K562 (cell line): ENCODE data around the gene MEGF11. TPM values are rescaled to one million over a fixed set of nuclear protein-coding genes. Genes with fewer than 3 reads are reported as not detected.
A peak's percentile ranks its signal among the peaks of the same experiment; 100 is the strongest.

Experiments used
- ATAC-seq: fragments of 200-7000 bp; cut with Tn5 transposase; 3 replicates; pipeline ENCODE4 v1.9.1; 2020; ENCODE audit warnings: moderate library complexity
- BruUV-seq: library from RNA; stranded (reverse); fragments of 400-500 nt; replicated peaks from 2 replicates; lab custom pipeline; 2021; lab: Mats Ljungman, UMichigan
- CTCF ChIA-PET: fragments of 300-600 bp; formaldehyde crosslinking; extraction: SDS; loops from one replicate; lab custom pipeline; 2021; ENCODE audit warnings: low intra/inter-chr PET ratio; lab: Yijun Ruan, JAX
- POLR2A ChIA-PET: fragments of 300-600, 350-650 bp; sonication (Branson Sonifier 250); formaldehyde crosslinking; extraction: SDS; loops from one replicate; lab custom pipeline; 2021; ENCODE audit warnings: antibody characterized with exemption, inconsistent platforms; lab: Yijun Ruan, JAX
- DNase-seq, 4 experiments: peaks; one replicate each; pipeline versions ENCODE4 v3.0.0 to v3.0.0-alpha.2; 2011 to 2018; ENCODE audit warnings: low spot score in 3 of 4, mixed read lengths in 3 of 4; ENCODE audit errors: extremely low read depth in 1 of 4
- FAIRE-seq: peaks from 2 replicates; lab custom pipeline; 2011; peaks lifted over from hg19 to GRCh38; lab: Jason Lieb, UNC
- H2AFZ ChIP-seq: 2 replicates; pipeline ENCODE4 v1.6.0; 2011; ENCODE audit warnings: low read depth, low read length, control low read depth, inconsistent platforms
- H3K27ac ChIP-seq: fragments of 200-600 bp; 3 replicates; pipeline ENCODE4 v1.8.0; 2011; ENCODE audit warnings: low read depth, mild to moderate bottlenecking, control low read depth, inconsistent platforms, low read length, moderate library complexity, mixed read lengths; ENCODE audit errors: extremely low read depth
- H3K27me3 ChIP-seq, 2 experiments: fragments of 300-600 bp in 1 of 2; 2 replicates in 1 of 2; 3 replicates in 1 of 2; pipeline versions ENCODE4 v1.6.0 to v1.8.0; 2011; ENCODE audit warnings: inconsistent platforms in 2 of 2, low read length in 2 of 2, mild to moderate bottlenecking in 1 of 2, mixed read lengths in 1 of 2, moderate library complexity in 1 of 2; ENCODE audit not compliant: control insufficient read depth in 2 of 2, insufficient read depth in 2 of 2
- H3K36me3 ChIP-seq: fragments of 300-600 bp; 3 replicates; pipeline ENCODE4 v1.8.0; 2011; ENCODE audit warnings: mild to moderate bottlenecking, low read length, inconsistent platforms; ENCODE audit not compliant: control insufficient read depth, insufficient read depth
- H3K4me1 ChIP-seq, 2 experiments: fragments of 200-600 bp in 1 of 2; replicated peaks in 1 of 2; 2 replicates in 1 of 2; 3 replicates in 1 of 2; pipeline versions ENCODE4 v1.5.1 to v1.8.0; 2011; ENCODE audit warnings: inconsistent platforms in 2 of 2, low read length in 2 of 2, mild to moderate bottlenecking in 1 of 2, mixed read lengths in 1 of 2, moderate library complexity in 1 of 2; ENCODE audit not compliant: control insufficient read depth in 2 of 2, insufficient read depth in 2 of 2
- H3K4me2 ChIP-seq: 2 replicates; pipeline ENCODE4 v1.6.1; 2011; ENCODE audit warnings: low read length, control low read depth, inconsistent platforms, mixed read lengths; ENCODE audit not compliant: insufficient read depth
- H3K4me3 ChIP-seq: fragments of 200-600 bp; sonication (generic), shearing (Covaris generic); 2 replicates; pipeline ENCODE4 v1.5.1; 2016; ENCODE audit warnings: control low read depth, inconsistent platforms
- H3K79me2 ChIP-seq: fragments of 200-600 bp; 3 replicates; pipeline ENCODE4 v1.8.0; 2011; ENCODE audit warnings: low read length, inconsistent platforms; ENCODE audit not compliant: control insufficient read depth, insufficient read depth
- H3K9ac ChIP-seq, 2 experiments: 2 replicates each; pipeline versions ENCODE4 v1.6.0 to v1.6.1; 2011; ENCODE audit warnings: low read depth in 2 of 2, low read length in 2 of 2, control low read depth in 1 of 2, inconsistent platforms in 1 of 2, mild to moderate bottlenecking in 1 of 2, mixed read lengths in 1 of 2; ENCODE audit not compliant: insufficient read depth in 1 of 2
- H3K9me1 ChIP-seq: one replicate; pipeline ENCODE4 v1.6.0; 2011; ENCODE audit warnings: inconsistent platforms, mild to moderate bottlenecking, low read length, moderate library complexity; ENCODE audit not compliant: control insufficient read depth, insufficient read depth
- H3K9me3 ChIP-seq: replicated peaks from 2 replicates; pipeline ENCODE4 v1.5.1; 2011; ENCODE audit warnings: low read depth, low read length, inconsistent platforms; ENCODE audit not compliant: control insufficient read depth, insufficient read depth
- H4K20me1 ChIP-seq: replicated peaks from 2 replicates; pipeline ENCODE4 v1.6.1; 2011; ENCODE audit warnings: low read length, inconsistent platforms, mixed read lengths; ENCODE audit not compliant: control insufficient read depth, insufficient read depth
- CEBPB ChIP-seq: fragments of 450-650 bp; IDR thresholded peaks from 2 replicates; pipeline ENCODE4 v1.6.1; 2016; ENCODE audit warnings: missing genetic modification characterization, missing compliant biosample characterization
- EHMT2 ChIP-seq: fragments of 450-650 bp; IDR thresholded peaks from 2 replicates; pipeline ENCODE4 v1.6.1; 2018; ENCODE audit warnings: antibody characterized with exemption
- HDGF ChIP-seq: fragments of 450-650 bp; IDR thresholded peaks from 2 replicates; pipeline ENCODE4 v1.6.1; 2016
- MEIS2 ChIP-seq: fragments of 450-650 bp; IDR thresholded peaks from 2 replicates; pipeline ENCODE4 v1.6.1; 2014; ENCODE audit warnings: mild to moderate bottlenecking; ENCODE audit not compliant: partially characterized antibody
- PKNOX1 ChIP-seq: fragments of 450-650 bp; IDR thresholded peaks from 2 replicates; pipeline ENCODE4 v1.6.1; 2016
- POLR2H ChIP-seq: IDR thresholded peaks from 2 replicates; pipeline ENCODE4 v1.6.1; 2016; ENCODE audit warnings: missing genetic modification characterization, low read depth, mild to moderate bottlenecking, control low read depth, missing compliant biosample characterization, moderate library complexity
- WGBS: fragments of 100-300 bp; shearing (Covaris generic); methylation state at CpG from one replicate; pipeline ENCODE4 v1.1.6; 2016; ENCODE audit warnings: low coverage, mixed read lengths; ENCODE audit not compliant: insufficient coverage; ENCODE audit errors: missing lambda C conversion rate; 5-methylcytosine and 5-hydroxymethylcytosine counted together
- in situ Hi-C: fragments of 300-500 bp; cut with MboI; formaldehyde crosslinking; loops from 4 replicates; pipeline ENCODE4 v1.15.0; 2018; ENCODE audit warnings: inconsistent platforms, mixed read lengths
- intact Hi-C: fragments of 100-400 bp; cut with micrococcal nuclease; formaldehyde crosslinking; loops from 2 replicates; pipeline ENCODE4 v1.14.2; 2022
- polyA plus RNA-seq, 8 experiments: library from polyadenylated mRNA; depleted of rRNA in 4 of 8; stranded (reverse) in 5 of 8; unstranded in 3 of 8; fragments of >200 nt; fragmentation: Nextera tagmentation in 2 of 8; fragmentation: Illumina TruSeq in 1 of 8; extraction: Ambion mirVana in 2 of 8; extraction: Trizol in 1 of 8; gene quantifications; 2 replicates each; pipeline versions ENCODE4 v1.2.1 to v1.2.3, GENCODE V29; 2011 to 2014; ENCODE audit warnings: inconsistent platforms in 1 of 8, missing spikeins in 1 of 8
- total RNA-seq, 7 experiments: library from RNA; depleted of rRNA in 6 of 7; stranded (reverse); fragments of >200 nt in 6 of 7; fragmentation: Illumina TruSeq in 2 of 7; extraction: Trizol in 2 of 7; gene quantifications; 2 replicates each; pipeline versions ENCODE4 v1.2.1 to v1.2.3, GENCODE V29; 2011 to 2021; ENCODE audit warnings: low replicate concordance in 1 of 7

Gene MEGF11
- total and polyA plus RNA-seq, 9 of the 15 experiments (the other 6 are each of a cell fraction or from before 2014, with no cell fraction given): 0.06 to 0.23 (median 0.20) TPM; not detected in 6

- 0% methylated on average over 8 of the region's 8 CpGs for WGBS
- intact Hi-C loops: no loop called here
- Histone ChIP-seq H3K36me3 (no peaks in the 10 kb centered on the region), H3K27ac (no peak overlapping the region), H3K79me2 (no peaks in the 10 kb centered on the region), H3K9me3 (no peaks in the 10 kb centered on the region), H3K27me3 (peaks cover 23 to 87% of the 10 kb centered on the region in 2 experiments; a peak in 4 of 5 replicates), H3K4me2 (no peak overlapping the region)
- CTCF ChIA-PET: no interaction called here
- ATAC-seq (no peak), DNase-seq (no peak)
- no TSS peak for BruUV-seq
- peak; percentile 56 for TF ChIP-seq MEIS2
- no peak for TF ChIP-seq POLR2H (tag)
- TF ChIP-seq HDGF: no peak
- TF ChIP-seq EHMT2: no peak
- TF ChIP-seq CEBPB (tag): no peak
- peak; percentile 47 for TF ChIP-seq PKNOX1
- TF ChIP-seq, all 486 proteins: peak for 2
- Histone ChIP-seq H3K9ac (no peak overlapping the region), H3K4me3 (no peak overlapping the region), H3K4me1 (no peaks in the 10 kb centered on the region), H2AFZ (no peak overlapping the region), H3K9me1 (no peaks in the 10 kb centered on the region), H4K20me1 (peaks cover 10% of the 10 kb centered on the region)
- in situ Hi-C loops: no loop called here
- POLR2A ChIA-PET: interaction anchor here (0.6 to 1.1 kb wide), 2 partner anchors 27 to 74 kb away, joined by 3 read pairs; no protein-coding TSS in a partner anchor
- FAIRE-seq: no peak
These were observed 108.4 kb downstream of the MEGF11 start for GRCh38 chr15:66144978-66145725.
